Measurements from ENCODE around the gene PRKACA.

Gene PRKACA

GRCh38 chr19:14073261-14073924, 44.2 kb downstream of the PRKACA start:
- peak in 49 of 56 donors; percentile 25 to 86 (median 65) for DNase-seq

GRCh38 chr19:14072535-14073260, 44.9 kb downstream of the PRKACA start, which contains the start of gene MISP3:
Gene MISP3, plus strand, starts transcription at chr19:14072786. Its CDS starts 524 bp downstream, at chr19:14073310.
- DNase-seq: peak in 12 of 56 donors; percentile 7 to 55 (median 34)

GRCh38 chr19:14070268-14071050, 47.1 kb downstream of the PRKACA start:
- DNase-seq: no peak

GRCh38 chr19:14066134-14066533, 51.4 kb downstream of the PRKACA start:
- no peak for DNase-seq

- no peak for DNase-seq
Observed at GRCh38 chr19:14063105-14063504, 54.5 kb downstream of the PRKACA start.

DNA sequence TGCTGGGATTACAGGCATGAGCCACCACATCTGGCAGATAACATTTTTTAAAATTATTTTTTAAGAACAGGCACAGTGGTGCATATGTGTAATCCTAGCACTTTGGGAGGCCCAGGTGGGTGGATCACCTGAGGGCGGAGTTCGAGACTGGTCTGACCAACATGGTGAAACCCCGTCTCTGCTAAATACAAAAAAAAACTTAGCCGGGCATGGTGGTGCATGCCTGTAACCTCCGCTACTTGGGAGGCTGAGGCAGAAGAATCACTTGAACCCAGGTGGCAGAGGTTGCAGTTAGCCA, 55.1 kb downstream of the PRKACA start:
- no peak for DNase-seq

GRCh38 chr19:14061751-14062557, 55.6 kb downstream of the PRKACA start, which contains the start of gene PALM3:
Gene PALM3, minus strand, starts transcription at chr19:14062076. Its CDS starts 96 bp downstream, at chr19:14061980.
- no peak for DNase-seq

DNA sequence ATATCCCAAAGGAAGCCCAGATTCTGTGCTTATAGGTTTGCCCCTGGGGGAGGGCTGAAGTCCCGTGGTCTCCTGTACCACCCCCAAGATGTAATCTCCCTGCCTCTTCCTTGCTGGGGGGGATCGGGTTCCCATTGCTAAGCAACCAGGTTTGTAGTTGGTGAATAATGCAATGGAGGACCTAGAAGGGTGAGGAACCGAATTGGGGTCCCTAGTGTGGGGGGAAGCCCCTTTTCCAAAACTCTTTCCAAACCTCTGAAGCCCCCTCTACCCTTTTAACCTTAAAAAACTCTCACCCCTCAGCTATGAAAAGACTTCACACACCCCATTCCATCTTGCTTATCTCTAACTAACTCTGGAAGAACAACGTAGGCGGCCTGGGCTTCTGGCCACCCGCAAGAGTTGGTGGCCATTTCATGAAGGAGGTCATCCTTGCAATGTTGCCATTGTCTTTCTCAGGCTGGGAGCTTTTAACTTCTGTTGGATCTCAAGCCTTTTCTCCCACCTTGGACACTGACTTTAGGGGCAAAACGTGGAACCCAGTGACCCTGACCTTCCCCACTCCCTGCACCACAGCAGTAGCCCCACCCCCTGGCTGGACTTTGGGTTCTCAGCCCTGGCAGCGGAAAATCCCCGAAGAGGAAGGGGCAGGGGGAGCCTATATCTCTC, 56.3 kb downstream of the PRKACA start:
- no peak for DNase-seq

DNA sequence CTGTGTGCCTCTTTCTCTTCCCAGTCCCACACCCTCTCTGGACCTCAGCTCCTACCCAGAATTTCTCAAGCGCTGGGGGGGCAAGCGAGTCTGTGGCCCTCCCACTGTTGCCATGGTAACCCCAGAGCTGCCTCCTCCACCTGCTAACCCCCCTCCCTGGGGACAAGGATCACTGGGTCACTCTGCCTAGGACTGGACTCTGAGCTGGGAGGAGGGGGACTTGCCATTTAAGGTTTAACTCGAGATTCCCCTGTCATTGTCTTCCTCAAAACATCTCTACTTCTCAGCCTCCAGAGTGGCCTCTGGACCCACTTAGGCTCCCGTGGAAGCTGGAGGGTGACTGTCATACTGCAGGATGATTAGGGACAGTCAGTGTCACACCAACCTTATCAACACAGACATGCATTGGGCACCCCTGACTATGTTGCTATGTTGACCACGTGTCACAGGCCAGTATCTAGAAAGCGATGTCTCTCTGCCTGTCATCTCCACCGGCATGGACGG, 57.9 kb downstream of the PRKACA start:
- no peak for DNase-seq

- no peak for DNase-seq
Observed at GRCh38 chr19:14059093-14059480, 58.5 kb downstream of the PRKACA start.

DNA sequence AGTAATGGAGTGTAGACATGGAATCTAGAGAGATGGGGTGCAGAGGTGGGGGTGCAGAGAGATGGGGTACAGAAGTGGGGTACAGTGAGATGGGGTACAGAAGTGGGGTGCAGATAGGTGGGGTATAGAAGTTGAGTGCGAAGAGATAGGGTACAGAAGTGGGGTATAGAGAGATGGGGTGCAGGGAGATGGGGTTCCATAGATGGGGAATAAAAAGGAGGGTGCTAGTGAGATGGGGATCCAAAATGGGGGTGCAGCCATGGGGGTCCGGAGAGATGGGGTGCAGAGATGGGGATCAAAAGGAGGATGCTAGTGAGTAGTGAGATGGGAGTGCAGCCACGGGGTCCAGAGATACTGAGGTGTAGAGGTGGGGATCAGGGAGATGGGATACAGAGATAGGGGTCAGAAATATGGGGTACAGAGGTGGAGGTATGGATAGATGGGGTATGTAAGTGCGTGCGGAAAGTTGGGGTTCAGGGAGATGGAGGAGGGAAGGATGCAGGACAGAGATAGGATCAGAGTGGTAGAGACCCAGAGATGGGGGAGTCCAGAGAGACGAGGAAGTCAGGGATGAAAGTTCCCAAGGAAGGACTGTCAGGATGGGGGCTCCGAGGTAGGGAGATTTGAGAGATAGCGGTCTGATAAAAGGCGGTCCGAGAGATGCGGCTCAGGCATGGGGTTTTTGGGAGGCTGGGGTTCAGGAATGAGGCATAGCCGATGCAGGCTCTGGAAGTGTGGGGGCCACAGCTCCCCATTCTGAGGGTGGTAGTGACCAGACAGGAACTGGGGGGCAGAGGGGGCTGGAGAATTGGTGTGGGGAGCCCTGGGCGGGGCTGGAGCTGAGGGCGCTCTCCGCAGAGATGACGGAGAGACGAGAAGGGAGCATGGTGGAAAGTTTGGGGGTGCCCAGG, 59.1 kb downstream of the PRKACA start:
- no peak for DNase-seq

- no peak for DNase-seq
Observed at GRCh38 chr19:14056741-14057356, 60.7 kb downstream of the PRKACA start.

DNA sequence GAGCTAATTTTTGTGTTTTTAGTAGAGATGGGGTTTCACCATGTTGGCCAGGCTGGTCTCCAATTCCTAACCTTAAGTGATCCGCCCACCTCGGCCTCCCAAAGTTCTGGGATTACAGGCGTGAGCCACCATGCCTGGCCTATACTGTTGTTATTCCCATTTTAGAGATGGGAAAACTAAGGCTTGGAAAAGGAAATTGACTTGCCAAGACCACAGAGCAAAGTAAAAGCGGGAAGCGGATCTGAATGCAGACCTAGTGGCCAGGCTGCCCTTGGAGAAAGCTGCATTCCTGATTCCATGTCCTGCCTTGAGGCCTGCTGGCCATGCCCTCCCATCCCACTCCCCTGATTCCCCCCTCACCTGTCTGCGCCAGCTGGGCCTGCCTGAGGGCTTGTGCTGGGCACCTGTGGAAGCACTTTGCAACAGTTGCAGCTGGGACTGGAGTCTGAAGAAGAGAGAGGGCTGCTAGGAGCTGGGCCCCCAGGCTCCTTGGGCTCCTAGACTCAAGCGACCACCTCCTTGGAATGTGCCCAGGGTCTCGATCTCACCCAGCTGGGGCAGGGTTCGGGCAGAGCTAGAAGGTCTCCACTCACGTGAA, 61.4 kb downstream of the PRKACA start:
- no peak for DNase-seq

GRCh38 chr19:14055396-14055795, 62.2 kb downstream of the PRKACA start:
- no peak for DNase-seq

DNA sequence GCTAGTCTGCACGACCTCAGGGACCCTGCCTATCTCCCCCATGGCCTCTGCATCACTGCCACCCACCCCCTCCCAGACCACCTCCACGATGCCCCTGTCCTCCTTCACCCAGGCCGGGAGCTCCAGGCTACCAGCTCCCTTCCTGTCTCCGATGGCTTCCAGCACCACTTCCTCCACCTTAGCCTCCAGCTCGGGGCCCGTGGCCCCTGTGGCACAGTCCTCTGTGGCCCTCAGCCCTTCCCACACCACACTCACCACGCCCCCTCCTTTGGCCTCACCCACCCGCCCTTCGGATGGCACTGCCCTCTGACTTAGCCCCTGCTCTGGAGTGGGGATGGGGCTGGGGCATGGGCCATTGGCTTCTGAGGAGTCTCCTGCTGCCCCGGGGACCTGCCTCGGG, 62.8 kb downstream of the PRKACA start:
- DNase-seq: no peak

DNA sequence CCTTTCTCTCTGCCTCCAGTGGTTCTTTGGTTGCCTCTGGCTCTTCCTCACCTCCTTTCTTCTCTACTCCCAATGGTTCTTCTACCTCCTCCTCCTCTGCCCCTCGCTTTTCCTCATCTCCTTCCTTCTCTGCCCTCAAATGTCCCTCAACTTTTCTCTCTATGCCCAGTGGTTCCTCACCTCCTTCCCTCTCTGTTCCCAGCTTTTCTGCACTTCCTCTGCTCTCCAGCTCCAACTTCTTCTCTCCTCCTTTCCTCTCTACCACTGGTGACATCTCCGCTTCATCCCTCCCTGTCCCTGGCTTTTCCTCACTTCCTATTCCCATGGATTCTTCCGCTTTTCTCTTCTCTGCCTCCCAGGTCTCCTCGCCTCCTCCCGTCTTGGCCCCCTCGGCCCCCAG, 63.5 kb downstream of the PRKACA start:
- DNase-seq: no peak

GRCh38 chr19:14053500-14053899, 64.1 kb downstream of the PRKACA start:
- DNase-seq: no peak

GRCh38 chr19:14053032-14053431, 64.5 kb downstream of the PRKACA start:
- DNase-seq: no peak

- no peak for DNase-seq
Observed at GRCh38 chr19:14052470-14052869, 65.1 kb downstream of the PRKACA start.

All from nucleus accumbens (tissue), 56 donors.